ENCODE measurements around the gene CLDN1. TPM values are rescaled to one million over a fixed set of nuclear protein-coding genes. Genes with fewer than 3 reads are reported as not detected.

Gene CLDN1
- total RNA-seq, result 0.53 TPM

GRCh38 chr3:190321789-190322603 is at the start of gene CLDN1:
TSS of gene CLDN1 (minus strand) at chr3:190322446. CDS start at chr3:190322206, 240 bp downstream.
- peak; percentile 79 to 98 (median 95) for TF ChIP-seq CTCF (IDR thresholded peaks at IDR 0.05)
- peak within 1 kb of the TSS; percentile 58 to 69 for H3K4me3 ChIP-seq
- intact Hi-C loops (cut with DNase I), result loop anchor here (2.0 to 10.0 kb wide), 4 partner anchors 97 to 361 kb away; partner anchors contain the start of genes IL1RAP and P3H2
- no peaks in the 10 kb centered on the region for H3K4me1 ChIP-seq
- H3K9me3 ChIP-seq, result no peaks in the 10 kb centered on the region
- no peaks in the 10 kb centered on the region for H3K36me3 ChIP-seq
- peak in 1 of 2 donors; percentile 85 for DNase-seq (ENCODE audit: low spot score in 2 of 2)
- H3K27me3 ChIP-seq, result no peaks in the 10 kb centered on the region
- no peak within 1 kb of the TSS for H3K27ac ChIP-seq

GRCh38 chr3:190371152-190371551 is 48.9 kb upstream of the CLDN1 start:
- DNase-seq (ENCODE audit: low spot score in 2 of 2), result no peak
- intact Hi-C loops (cut with DNase I), result no loop called here
- Histone ChIP-seq H3K4me1 (no peaks in the 10 kb centered on the region), H3K27me3 (no peaks in the 10 kb centered on the region), H3K4me3 (no peak overlapping the region), H3K36me3 (no peaks in the 10 kb centered on the region), H3K27ac (no peak overlapping the region), H3K9me3 (no peaks in the 10 kb centered on the region)
- no peak for TF ChIP-seq CTCF (IDR thresholded peaks at IDR 0.05)

- no peak overlapping the region for H3K4me3 ChIP-seq
- TF ChIP-seq CTCF (IDR thresholded peaks at IDR 0.05), result no peak
- no peaks in the 10 kb centered on the region for H3K27me3 ChIP-seq
- no peak overlapping the region for H3K27ac ChIP-seq
- no peaks in the 10 kb centered on the region for H3K9me3 ChIP-seq
- intact Hi-C loops (cut with DNase I), result no loop called here
- no peaks in the 10 kb centered on the region for H3K36me3 ChIP-seq
- no peaks in the 10 kb centered on the region for H3K4me1 ChIP-seq
- DNase-seq (ENCODE audit: low spot score in 2 of 2), result no peak
Observed at GRCh38 chr3:190370369-190370768, 48.1 kb upstream of the CLDN1 start.

- Histone ChIP-seq H3K9me3 (no peaks in the 10 kb centered on the region), H3K4me3 (no peak overlapping the region), H3K27me3 (no peaks in the 10 kb centered on the region), H3K4me1 (no peaks in the 10 kb centered on the region), H3K36me3 (no peaks in the 10 kb centered on the region), H3K27ac (no peak overlapping the region)
- no peak for TF ChIP-seq CTCF (IDR thresholded peaks at IDR 0.05)
- DNase-seq (ENCODE audit: low spot score in 2 of 2), result no peak
- intact Hi-C loops (cut with DNase I), result no loop called here
Observed at GRCh38 chr3:190369668-190370295, 47.5 kb upstream of the CLDN1 start.

GRCh38 chr3:190368881-190369280 is 46.6 kb upstream of the CLDN1 start:
- no peaks in the 10 kb centered on the region for H3K4me1 ChIP-seq
- no peaks in the 10 kb centered on the region for H3K9me3 ChIP-seq
- no peak overlapping the region for H3K27ac ChIP-seq
- intact Hi-C loops (cut with DNase I), result no loop called here
- H3K36me3 ChIP-seq, result no peaks in the 10 kb centered on the region
- no peaks in the 10 kb centered on the region for H3K27me3 ChIP-seq
- DNase-seq (ENCODE audit: low spot score in 2 of 2), result no peak
- no peak overlapping the region for H3K4me3 ChIP-seq
- TF ChIP-seq CTCF (IDR thresholded peaks at IDR 0.05), result no peak

All from ascending aorta (tissue), 2 donors.